GM18868 (cell line): ENCODE results near the gene TFPI2.

Experiments
- ATAC-seq: cut with Tn5 transposase; IDR thresholded peaks from one replicate; pipeline ENCODE4 v1.9.1; 2021; ENCODE audit warnings: mild to moderate bottlenecking, moderate library complexity; ENCODE audit not compliant: unreplicated experiment

Gene TFPI2

GRCh38 chr7:93910076-93910994 is 19.8 kb upstream of the TFPI2 start:
- ATAC-seq, result no peak

DNA sequence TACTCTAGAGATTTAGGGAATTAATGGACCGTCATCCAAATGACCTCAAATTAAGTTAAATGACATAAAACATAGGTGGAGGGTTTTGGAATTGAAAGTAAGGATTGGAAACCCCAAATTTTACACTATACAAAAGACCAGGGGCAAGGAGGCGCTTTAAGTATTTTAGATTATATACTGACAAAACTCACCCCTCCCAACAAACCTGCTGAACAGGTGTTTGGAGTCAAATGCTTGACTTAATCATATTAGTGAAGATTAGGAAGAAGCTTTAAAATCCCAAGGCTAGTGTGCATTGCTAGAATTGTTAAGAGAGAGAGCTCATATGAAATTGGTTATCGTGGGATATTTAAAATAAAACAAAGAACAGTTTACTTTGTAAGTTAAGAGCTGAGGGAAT is 15.7 kb upstream of the TFPI2 start, which contains the start of gene GNGT1:
Gene GNGT1 (plus strand): TSS at position 301 of the 400 bp plus-strand sequence. CDS start 180 bp downstream, outside the sequence.
- no peak for ATAC-seq

DNA sequence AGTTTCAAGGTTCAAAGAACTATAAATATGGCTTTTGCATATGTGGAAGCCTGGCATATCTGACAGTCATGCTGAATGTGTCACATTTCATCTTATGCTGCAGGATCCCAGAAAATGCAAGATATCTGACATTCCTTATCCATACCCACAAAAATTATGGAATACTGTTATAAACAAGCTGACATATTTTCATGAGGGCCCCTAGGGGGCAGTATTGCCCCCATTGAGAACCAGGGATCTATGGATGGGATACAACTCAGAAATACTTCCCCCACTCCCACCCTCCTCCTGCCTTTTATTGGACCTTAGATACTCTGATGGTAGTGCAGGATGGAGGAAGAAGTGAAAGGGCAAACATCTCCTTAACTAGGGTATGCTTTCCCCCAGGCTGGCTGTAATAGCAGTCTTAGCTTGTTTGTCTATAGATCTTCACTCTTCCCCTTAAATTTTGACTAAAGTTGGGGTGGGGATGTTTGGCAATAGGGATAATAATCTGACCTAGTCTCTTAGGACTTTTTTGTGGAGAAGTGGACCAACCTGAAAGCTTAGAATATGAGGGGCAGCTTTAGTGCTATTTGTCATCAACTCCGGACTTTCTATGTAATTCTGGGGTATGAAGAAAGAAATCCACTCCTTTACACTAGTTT is 12.3 kb upstream of the TFPI2 start:
- peak; percentile 65 for ATAC-seq

GRCh38 chr7:93897680-93898079 is 7.1 kb upstream of the TFPI2 start:
- no peak for ATAC-seq

DNA sequence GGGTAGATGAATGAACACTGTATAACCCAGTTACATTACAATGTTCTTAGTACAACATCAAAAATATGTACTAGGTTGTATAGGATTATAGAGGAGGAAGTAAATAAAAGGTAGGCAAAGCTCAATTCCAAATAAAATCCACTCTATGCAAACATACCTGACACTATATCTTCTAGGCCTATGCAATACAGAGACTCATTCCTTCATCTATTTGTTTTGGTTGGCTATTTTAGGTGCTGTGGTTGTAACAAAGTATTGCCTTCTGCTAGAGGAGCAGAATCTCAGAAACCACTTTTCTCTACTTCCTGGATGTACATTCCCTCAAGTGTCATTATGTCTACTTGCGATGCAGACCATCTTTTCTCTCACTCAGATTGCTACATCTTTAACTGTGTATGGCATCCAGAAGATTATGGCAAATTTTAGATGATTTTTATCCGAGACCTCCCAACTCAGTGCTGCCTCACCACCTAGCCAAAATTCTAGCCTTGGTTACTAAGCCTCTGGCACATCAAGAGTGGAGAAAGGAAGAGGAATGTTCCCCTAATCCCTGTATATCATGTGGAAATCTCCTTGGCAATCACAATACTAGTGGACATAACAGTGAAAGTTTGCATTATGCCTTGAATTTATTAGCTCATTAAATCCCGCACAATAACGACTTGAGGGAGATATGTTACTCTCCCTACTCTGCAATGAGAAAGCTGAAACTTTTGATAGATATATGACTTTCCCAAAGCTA is 5.5 kb upstream of the TFPI2 start:
- ATAC-seq, result no peak

GRCh38 chr7:93894966-93895640 is 4.5 kb upstream of the TFPI2 start:
- no peak for ATAC-seq

GRCh38 chr7:93894426-93894825 is 3.9 kb upstream of the TFPI2 start:
- ATAC-seq, result no peak

DNA sequence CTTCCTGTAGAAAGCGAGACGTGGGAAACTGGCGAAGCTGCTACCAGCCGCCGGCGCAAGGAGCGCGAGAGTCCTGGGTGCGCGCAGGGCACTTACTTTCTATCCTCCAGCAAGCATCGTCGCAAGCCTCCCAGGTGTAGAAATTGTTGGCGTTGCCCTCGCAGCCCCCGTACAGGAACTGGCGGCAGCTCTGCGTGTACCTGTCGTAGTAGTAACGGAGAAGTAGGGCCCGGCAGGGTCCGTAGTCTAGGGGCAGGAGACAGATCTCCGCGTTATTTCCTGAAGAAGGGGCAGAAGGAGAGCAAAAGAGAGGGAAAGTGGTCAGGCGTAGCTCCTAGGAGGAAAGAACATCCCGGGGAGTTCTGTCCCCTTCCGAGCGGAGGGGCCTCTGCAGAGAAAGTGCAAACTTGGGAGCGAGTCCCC is 501 bp downstream of the TFPI2 start:
- peak; percentile 70 for ATAC-seq

- no peak for ATAC-seq
Measured at GRCh38 chr7:93889261-93889660, 1.3 kb downstream of the TFPI2 start.

DNA sequence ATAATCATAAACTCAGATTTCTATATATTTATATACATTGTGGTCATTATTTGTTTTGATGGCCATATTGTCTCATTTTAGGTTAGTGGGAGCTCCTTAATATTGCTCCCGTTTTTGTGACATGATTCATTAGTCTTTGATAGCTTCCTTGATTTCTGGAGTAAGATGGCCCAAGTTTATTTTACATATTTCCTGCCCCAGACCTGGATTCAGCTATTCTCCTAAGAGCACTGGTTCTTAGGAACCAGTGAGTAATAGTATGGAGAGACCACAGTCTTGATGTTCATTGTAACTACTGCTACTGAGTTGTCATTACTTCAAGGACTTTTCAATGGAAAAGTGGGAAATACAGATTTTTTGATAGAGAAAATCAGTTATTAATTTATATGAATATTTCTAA is 6.0 kb downstream of the TFPI2 start:
- no peak for ATAC-seq

- ATAC-seq, result no peak
Measured at GRCh38 chr7:93883917-93884345, 6.6 kb downstream of the TFPI2 start.

- ATAC-seq, result no peak
Measured at GRCh38 chr7:93883078-93883916, 7.3 kb downstream of the TFPI2 start.

- no peak for ATAC-seq
Measured at GRCh38 chr7:93882468-93882867, 8.1 kb downstream of the TFPI2 start.

DNA sequence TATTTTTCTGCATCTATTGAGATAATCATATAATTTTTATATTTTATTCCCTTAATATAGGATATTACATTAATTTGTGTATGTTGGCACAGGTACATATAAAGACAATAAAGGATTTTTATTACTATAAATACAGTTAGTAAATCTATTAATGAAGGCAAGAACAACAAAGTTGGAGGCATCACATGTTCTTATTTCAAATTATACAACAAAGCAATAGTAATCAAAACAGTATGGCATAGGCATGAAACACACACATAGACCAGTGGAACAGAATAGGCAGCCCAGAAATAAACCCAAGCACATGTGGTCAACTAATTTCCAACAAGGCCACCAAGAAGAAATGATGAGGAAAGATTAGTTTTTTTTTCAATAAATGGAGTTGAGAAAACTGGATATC is 11.2 kb downstream of the TFPI2 start:
- no peak for ATAC-seq

DNA sequence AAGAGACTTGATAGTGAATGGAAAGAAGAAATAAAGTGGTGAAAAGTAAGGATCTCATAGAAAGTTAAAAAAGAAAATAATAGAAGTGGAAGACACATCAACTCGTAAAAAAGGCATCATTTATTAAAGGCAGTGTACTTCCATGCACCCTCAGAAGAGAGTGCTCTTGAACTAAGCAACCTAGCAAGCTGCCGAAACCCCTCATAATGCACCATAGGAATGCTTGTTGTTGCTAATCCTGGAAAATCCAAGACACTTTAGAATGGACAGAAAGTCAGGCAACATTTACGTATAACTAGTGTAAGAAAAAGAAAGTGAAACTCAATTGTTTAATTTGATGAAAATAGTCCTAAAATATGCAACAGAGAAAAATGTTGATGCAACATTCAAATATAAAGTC is 12.8 kb downstream of the TFPI2 start:
- no peak for ATAC-seq

GRCh38 chr7:93873998-93874574 is 16.5 kb downstream of the TFPI2 start:
- ATAC-seq, result no peak

DNA sequence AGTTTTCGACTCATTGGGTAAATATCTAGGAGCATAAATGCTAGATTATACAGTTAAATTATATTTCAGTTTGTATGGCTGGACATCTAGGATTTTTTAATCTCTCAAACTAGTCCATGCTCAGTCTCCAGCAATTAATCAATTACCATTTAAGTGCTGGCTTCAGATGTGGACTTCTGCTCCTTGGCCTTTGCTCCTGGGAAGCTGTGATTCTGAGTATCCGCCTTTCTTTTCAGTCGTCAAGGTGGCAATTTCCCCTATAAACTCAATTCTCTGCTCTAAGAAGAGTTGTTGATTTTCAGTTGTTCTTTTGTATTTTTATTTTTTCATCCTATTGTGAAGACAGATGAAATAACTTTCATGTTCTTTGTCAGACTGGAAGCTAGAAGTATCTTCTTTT is 23.7 kb downstream of the TFPI2 start:
- no peak for ATAC-seq

GRCh38 chr7:93862651-93863050 is 27.9 kb downstream of the TFPI2 start:
- ATAC-seq, result no peak

DNA sequence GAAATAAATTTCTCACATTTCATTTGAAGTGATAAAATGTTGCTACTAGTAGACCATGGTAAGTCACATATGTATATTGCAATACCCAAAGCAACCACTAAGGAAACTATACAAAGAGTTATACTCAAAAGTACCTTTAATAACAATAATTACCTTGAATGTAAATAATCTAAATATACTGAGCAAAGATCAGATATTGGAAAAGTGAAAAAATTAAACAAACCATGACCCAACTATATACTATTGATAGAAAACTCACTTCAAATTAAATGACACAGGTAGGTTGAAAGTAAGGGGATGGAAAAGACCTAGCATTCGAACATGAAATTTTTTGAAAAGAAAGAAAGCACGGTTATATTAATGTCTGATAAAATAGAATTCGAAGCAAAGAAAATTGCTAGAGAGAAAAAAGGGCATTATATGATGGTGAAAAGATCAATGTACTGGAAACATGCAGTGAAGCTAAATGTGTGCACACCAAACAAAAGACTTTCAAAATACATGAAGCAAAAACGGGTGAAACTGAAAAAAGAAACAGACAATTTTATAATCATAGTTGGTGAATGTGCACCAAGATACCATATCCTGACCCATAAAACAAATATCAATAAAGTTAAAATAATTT is 29.1 kb downstream of the TFPI2 start:
- ATAC-seq, result peak; percentile 45
